HG02973 (cell line): ENCODE measurements around the gene MUCL3.
"Not testable (repeated sequence)": the region's sequence is repeated elsewhere in the genome, so short reads cannot be mapped to it uniquely, and the experiment has no call there.

ENCODE experiments used
- ATAC-seq: cut with Tn5 transposase; IDR thresholded peaks from one replicate; pipeline ENCODE4 v1.9.1; 2021; ENCODE audit warnings: moderate library complexity; ENCODE audit not compliant: unreplicated experiment

MUCL3 gene

GRCh38 chr6:30912746-30913520 is 27.8 kb upstream of the MUCL3 start:
- ATAC-seq: no peak

GRCh38 chr6:30913721-30914075 is 27.1 kb upstream of the MUCL3 start:
- ATAC-seq: no peak

- ATAC-seq: peak; percentile 67
Observed at GRCh38 chr6:30914076-30914853, 26.5 kb upstream of the MUCL3 start, which contains the start of gene VARS2. VARS2 (plus strand) TSS chr6:30914238; CDS start chr6:30914837, 599 bp downstream.

GRCh38 chr6:30914854-30915590 is 25.8 kb upstream of the MUCL3 start:
- no peak for ATAC-seq

- no peak for ATAC-seq
Observed at GRCh38 chr6:30915591-30915946, 25.2 kb upstream of the MUCL3 start.

GRCh38 chr6:30917041-30917440 is 23.7 kb upstream of the MUCL3 start:
- no peak for ATAC-seq

GRCh38 chr6:30917487-30917886 is 23.3 kb upstream of the MUCL3 start:
- ATAC-seq: no peak

GRCh38 chr6:30918670-30919069 is 22.1 kb upstream of the MUCL3 start:
- no peak for ATAC-seq

GRCh38 chr6:30922447-30922852 is 18.3 kb upstream of the MUCL3 start:
- no peak for ATAC-seq

GRCh38 chr6:30924040-30924627 is 16.6 kb upstream of the MUCL3 start:
- ATAC-seq: not testable (repeated sequence)

GRCh38 chr6:30926644-30927043 is 14.1 kb upstream of the MUCL3 start:
- ATAC-seq: no peak

GRCh38 chr6:30927080-30927479 is 13.7 kb upstream of the MUCL3 start:
- not testable (repeated sequence) for ATAC-seq

- ATAC-seq: no peak
Observed at GRCh38 chr6:30928677-30929076, 12.1 kb upstream of the MUCL3 start.

GRCh38 chr6:30930506-30930905 is 10.3 kb upstream of the MUCL3 start:
- ATAC-seq: no peak

GRCh38 chr6:30931272-30931671 is 9.5 kb upstream of the MUCL3 start:
- no peak for ATAC-seq

- no peak for ATAC-seq
Observed at GRCh38 chr6:30931969-30932645, 8.7 kb upstream of the MUCL3 start, which contains the start of gene SFTA2. SFTA2 (minus strand) TSS chr6:30932170; CDS start chr6:30932096, 74 bp downstream.

GRCh38 chr6:30932665-30933365 is 8.0 kb upstream of the MUCL3 start:
- no peak for ATAC-seq

GRCh38 chr6:30935018-30935417 is 5.8 kb upstream of the MUCL3 start:
- ATAC-seq: no peak

- ATAC-seq: no peak
Observed at GRCh38 chr6:30937265-30937664, 3.5 kb upstream of the MUCL3 start.

- no peak for ATAC-seq
Observed at GRCh38 chr6:30938730-30939129, 2.0 kb upstream of the MUCL3 start.
